ENCODE results near the gene CCNI2. TPM values are rescaled to one million over a fixed set of nuclear protein-coding genes. Genes with fewer than 3 reads are reported as not detected.
A peak's percentile ranks its signal among the peaks of the same experiment; 100 is the strongest.

Gene CCNI2, protein sequence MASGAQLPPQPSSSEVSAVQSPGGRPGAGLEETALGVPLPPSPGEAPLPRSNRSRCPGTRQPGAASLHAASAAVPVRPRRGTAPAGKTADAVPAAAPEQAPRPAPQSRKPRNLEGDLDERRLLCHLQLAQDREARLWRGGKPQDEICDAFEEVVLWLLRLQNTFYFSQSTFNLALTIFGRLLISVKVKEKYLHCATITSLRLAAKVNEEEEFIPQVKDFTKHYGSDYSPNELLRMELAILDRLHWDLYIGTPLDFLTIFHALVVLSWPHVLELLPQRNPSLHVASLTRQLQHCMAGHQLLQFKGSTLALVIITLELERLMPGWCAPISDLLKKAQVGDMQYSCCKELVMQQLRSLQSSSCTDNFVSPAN
- 1 to 10 TPM; 1.1 to 1.8 TPM for total RNA-seq
- polyA plus RNA-seq (ENCODE audit: insufficient read length in 6 of 6) = 1 to 10 TPM in 2 of 6 donors, under 1 TPM in 4; 0.42 to 2.5 (median 0.81) TPM
- long read RNA-seq, donor 1 = 0 reads
- long read RNA-seq, donor 2 = 0 reads
- long read RNA-seq, donor 3 = 0 reads
- long read RNA-seq, donor 4 = 0 reads
- long read RNA-seq, donor 5 = 0 reads
- long read RNA-seq, donor 6 = 0 reads
- long read RNA-seq, donor 7 = 0 reads
- long read RNA-seq, donor 8 = 0 reads
- long read RNA-seq, donor 9 = 0 reads
- long read RNA-seq, donor 10, partial matches to known transcripts = 0 of 1 reads
- long read RNA-seq, donor 10, other reads (novel, unspliced or antisense) = 1 of 1 reads
- long read RNA-seq, donor 11, partial matches to known transcripts = 0 of 1 reads
- long read RNA-seq, donor 11, other reads (novel, unspliced or antisense) = 0 of 1 reads
- long read RNA-seq, donor 12 = 0 reads

- peaks cover 6 to 11% of the 10 kb centered on the region in 2 donors for H3K4me1 ChIP-seq
- intact Hi-C loops (cut with DNase I) = no loop called here
- peak within 1 kb of the TSS; percentile 30 to 43 for H3K4me3 ChIP-seq
- TF ChIP-seq CTCF (IDR thresholded peaks at IDR 0.05) = no peak
- peak within 1 kb of the TSS in 1 of 2 donors; percentile 18 for H3K27ac ChIP-seq
- peaks cover 26 to 62% of the 10 kb centered on the region in 2 donors for H3K27me3 ChIP-seq
- peak; percentile 93 for ATAC-seq
- H3K9me3 ChIP-seq = no peaks in the 10 kb centered on the region
- no peaks in the 10 kb centered on the region for H3K36me3 ChIP-seq
- DNase-seq = peak in 2 of 4 donors; percentile 25 to 82
Observed at GRCh38 chr5:132746954-132747615, at the start of gene CCNI2. CCNI2 (plus strand) TSS chr5:132747426; CDS start chr5:132747496, 70 bp downstream.

DNA sequence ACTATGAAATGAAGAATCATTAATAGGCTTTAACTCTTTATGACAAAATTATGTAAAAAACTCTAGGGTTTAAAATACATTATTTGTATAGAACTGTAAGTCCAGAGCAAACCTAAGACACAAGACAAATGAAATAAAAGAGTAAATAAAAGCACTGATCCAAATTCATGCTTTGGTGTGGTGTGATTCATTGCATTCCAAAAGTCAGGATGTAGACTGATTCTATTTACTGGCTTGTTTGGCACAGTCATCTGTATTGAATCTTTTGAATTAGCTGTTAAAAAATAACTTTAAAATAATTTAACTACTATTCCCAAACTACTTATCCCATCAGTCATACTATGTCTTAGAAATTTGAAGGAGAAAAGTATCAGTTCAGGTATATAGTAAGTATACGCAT, 42.4 kb upstream of the CCNI2 start:
- H3K27me3 ChIP-seq = no peaks in the 10 kb centered on the region
- no peaks in the 10 kb centered on the region for H3K36me3 ChIP-seq
- H3K4me3 ChIP-seq = no peak overlapping the region
- H3K9me3 ChIP-seq = no peaks in the 10 kb centered on the region
- no peak overlapping the region for H3K27ac ChIP-seq
- no peak for TF ChIP-seq CTCF (IDR thresholded peaks at IDR 0.05)
- DNase-seq = no peak
- intact Hi-C loops (cut with DNase I) = no loop called here
- no peak for ATAC-seq
- H3K4me1 ChIP-seq = no peaks in the 10 kb centered on the region

- H3K4me3 ChIP-seq = no peak overlapping the region
- no peak overlapping the region for H3K27ac ChIP-seq
- no peaks in the 10 kb centered on the region for H3K9me3 ChIP-seq
- no peaks in the 10 kb centered on the region for H3K27me3 ChIP-seq
- DNase-seq (no peak), ATAC-seq (no peak)
- TF ChIP-seq CTCF (IDR thresholded peaks at IDR 0.05) = no peak
- intact Hi-C loops (cut with DNase I) = no loop called here
- no peaks in the 10 kb centered on the region for H3K36me3 ChIP-seq
- H3K4me1 ChIP-seq = no peaks in the 10 kb centered on the region
Observed at GRCh38 chr5:132708645-132709044, 38.6 kb upstream of the CCNI2 start.

DNA sequence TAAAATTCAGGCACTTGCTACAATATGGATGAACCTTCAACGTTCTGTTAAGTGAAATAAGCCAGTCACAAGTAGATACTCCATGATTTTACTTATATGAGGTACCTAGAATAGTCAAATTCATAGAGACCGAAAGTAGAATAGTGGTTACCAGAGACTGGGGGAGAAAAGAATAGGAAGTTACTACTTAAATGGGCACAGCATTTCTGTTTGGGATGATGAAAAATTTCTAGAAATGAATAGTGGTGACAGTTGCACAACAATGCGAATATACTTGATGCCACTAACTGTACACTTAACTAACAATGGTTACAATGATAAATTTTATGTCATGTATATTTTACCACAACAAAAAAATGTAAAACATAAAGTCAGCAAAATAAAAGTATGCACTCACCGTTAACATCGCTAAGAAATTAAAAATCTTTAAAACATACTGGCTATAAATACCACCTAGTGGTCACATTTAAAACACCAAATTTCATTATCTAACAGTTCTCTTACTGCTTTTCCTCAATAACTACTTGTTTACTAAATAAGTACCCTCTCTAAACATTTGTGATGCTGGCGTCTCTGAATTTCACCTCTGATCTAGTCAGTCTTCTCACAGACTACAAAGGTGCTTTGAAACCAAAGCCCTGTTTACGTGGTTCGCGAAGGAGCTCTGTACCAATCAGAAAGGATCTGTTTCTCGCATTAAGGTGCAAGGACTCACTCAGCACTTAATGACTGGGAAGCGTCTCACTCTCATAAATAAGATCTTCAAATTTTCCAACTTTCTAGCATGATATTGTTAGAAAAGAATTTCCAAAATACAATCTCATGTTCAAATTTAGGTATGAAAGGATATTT, 32.5 kb upstream of the CCNI2 start:
- H3K36me3 ChIP-seq = no peaks in the 10 kb centered on the region
- peak in 1 of 4 donors; percentile 10 for DNase-seq
- intact Hi-C loops (cut with DNase I) = no loop called here
- H3K4me1 ChIP-seq = no peaks in the 10 kb centered on the region
- H3K9me3 ChIP-seq = no peaks in the 10 kb centered on the region
- ATAC-seq = no peak
- peak in 1 of 2 donors; percentile 23 for TF ChIP-seq CTCF (IDR thresholded peaks at IDR 0.05)
- H3K27me3 ChIP-seq = no peaks in the 10 kb centered on the region
- H3K27ac ChIP-seq = no peak overlapping the region
- no peak overlapping the region for H3K4me3 ChIP-seq

Data from left lung (tissue), 14 donors.